ENCODE results near the gene MYO7B. TPM values are rescaled to one million over a fixed set of nuclear protein-coding genes. Genes with fewer than 3 reads are reported as not detected.

MYO7B gene
- total RNA-seq, 1 donor, result under 0.01 TPM

DNA sequence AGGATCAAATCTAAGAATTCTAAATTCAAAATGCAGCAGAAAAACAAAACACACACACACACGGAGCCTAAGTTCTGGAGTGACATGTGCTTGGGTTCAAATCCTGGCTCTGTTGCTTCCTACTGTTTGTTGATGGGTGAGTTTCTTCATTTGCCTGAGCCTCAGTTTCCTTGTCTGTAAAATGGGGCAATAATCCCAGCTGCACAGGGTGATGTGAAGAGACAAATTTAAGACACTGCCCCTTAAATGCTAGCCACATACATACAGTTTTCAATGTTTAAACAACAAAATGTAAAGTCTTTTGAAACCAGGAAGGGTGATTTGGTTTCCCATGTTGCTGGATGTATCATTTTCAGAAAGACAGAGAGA is 109.5 kb downstream of the MYO7B start:
- Histone ChIP-seq H3K27ac (ENCODE audit: low read depth, low read length) (no peak overlapping the region), H3K4me3 (ENCODE audit: insufficient read depth, low read length) (no peak overlapping the region), H3K9me3 (ENCODE audit: low read depth, low read length) (no peaks in the 10 kb centered on the region), H3K79me2 (ENCODE audit: insufficient read depth, low read length) (no peaks in the 10 kb centered on the region), H3K36me3 (ENCODE audit: insufficient read depth, low read length) (no peaks in the 10 kb centered on the region), H3K27me3 (ENCODE audit: insufficient read depth, low read length) (no peaks in the 10 kb centered on the region), H2AFZ (ENCODE audit: low read length) (no peak overlapping the region), H3K4me2 (ENCODE audit: insufficient read depth, low read length) (no peak overlapping the region), H4K20me1 (ENCODE audit: insufficient read depth, low read length) (no peaks in the 10 kb centered on the region), H3K4me1 (ENCODE audit: insufficient read depth, low read length) (peaks cover 6% of the 10 kb centered on the region)
- TF ChIP-seq, protein P1, sequence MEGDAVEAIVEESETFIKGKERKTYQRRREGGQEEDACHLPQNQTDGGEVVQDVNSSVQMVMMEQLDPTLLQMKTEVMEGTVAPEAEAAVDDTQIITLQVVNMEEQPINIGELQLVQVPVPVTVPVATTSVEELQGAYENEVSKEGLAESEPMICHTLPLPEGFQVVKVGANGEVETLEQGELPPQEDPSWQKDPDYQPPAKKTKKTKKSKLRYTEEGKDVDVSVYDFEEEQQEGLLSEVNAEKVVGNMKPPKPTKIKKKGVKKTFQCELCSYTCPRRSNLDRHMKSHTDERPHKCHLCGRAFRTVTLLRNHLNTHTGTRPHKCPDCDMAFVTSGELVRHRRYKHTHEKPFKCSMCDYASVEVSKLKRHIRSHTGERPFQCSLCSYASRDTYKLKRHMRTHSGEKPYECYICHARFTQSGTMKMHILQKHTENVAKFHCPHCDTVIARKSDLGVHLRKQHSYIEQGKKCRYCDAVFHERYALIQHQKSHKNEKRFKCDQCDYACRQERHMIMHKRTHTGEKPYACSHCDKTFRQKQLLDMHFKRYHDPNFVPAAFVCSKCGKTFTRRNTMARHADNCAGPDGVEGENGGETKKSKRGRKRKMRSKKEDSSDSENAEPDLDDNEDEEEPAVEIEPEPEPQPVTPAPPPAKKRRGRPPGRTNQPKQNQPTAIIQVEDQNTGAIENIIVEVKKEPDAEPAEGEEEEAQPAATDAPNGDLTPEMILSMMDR (IDR thresholded peaks at IDR 0.05; ENCODE audit: extremely low read depth, low read depth, low read length), result no peak
- DNase-seq (ENCODE audit: insufficient read length, low spot score, missing footprints), result no peak

DNA sequence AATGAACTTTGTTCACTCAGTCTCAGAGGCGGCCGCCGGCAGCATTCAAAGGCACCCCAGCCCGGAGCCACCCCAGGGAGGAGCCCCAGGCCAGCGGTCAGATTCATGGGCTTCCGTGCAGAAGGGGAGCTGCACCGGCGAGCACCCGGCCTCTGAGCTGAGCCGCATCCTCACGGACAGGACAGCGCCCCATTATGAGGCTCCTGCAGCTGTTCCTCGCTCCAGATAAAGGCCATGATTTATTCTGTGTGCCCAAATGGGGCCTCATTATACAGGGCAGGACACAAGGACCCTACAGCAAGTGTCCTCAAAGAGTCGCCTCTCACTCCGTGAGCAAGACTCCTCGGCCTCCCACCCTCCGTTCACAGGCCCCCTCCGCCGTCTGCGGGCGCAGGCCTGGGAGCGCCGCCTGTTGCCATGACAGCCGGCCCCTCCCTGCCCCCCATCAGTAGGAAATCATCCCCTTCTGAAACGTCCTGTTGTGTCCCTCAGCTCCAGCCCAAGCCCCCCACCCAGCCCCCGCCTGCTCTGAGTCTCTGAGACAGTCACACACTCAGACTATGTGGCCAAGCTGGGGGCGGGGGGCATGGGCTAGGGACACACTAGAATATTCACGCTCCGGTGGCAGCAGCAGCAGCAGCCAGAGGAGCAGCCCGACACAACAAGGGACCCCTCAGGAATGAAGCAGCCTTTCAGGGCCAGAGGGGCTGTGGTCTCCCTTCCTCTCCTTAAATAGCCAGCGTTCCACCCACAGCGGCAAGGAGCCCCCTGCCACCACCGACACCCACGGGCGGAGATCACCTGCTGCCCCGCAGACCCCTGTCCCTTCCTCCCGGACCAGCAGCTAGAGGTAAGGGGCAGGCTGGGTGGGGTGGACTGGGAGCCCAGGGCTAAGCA is 110.2 kb downstream of the MYO7B start, which contains the start of gene GPR17:
Gene GPR17, plus strand, starts transcription at position 759 of the 897 bp plus-strand sequence. CDS start 4,583 bp downstream, outside the sequence.
- H2AFZ ChIP-seq (ENCODE audit: low read length), result no peak within 1 kb of the TSS
- no peak for DNase-seq (ENCODE audit: insufficient read length, low spot score, missing footprints)
- no peak within 1 kb of the TSS for H3K4me2 ChIP-seq (ENCODE audit: insufficient read depth, low read length)
- no peaks in the 10 kb centered on the region for H3K79me2 ChIP-seq (ENCODE audit: insufficient read depth, low read length)
- TF ChIP-seq, protein P1 (IDR thresholded peaks at IDR 0.05; ENCODE audit: extremely low read depth, low read depth, low read length), result no peak
- no peaks in the 10 kb centered on the region for H3K27me3 ChIP-seq (ENCODE audit: insufficient read depth, low read length)
- no peak within 1 kb of the TSS for H3K27ac ChIP-seq (ENCODE audit: low read depth, low read length)
- no peaks in the 10 kb centered on the region for H3K36me3 ChIP-seq (ENCODE audit: insufficient read depth, low read length)
- H3K4me3 ChIP-seq (ENCODE audit: insufficient read depth, low read length), result no peak within 1 kb of the TSS
- peaks cover 6% of the 10 kb centered on the region for H3K4me1 ChIP-seq (ENCODE audit: insufficient read depth, low read length)
- no peaks in the 10 kb centered on the region for H4K20me1 ChIP-seq (ENCODE audit: insufficient read depth, low read length)
- no peaks in the 10 kb centered on the region for H3K9me3 ChIP-seq (ENCODE audit: low read depth, low read length)

DNA sequence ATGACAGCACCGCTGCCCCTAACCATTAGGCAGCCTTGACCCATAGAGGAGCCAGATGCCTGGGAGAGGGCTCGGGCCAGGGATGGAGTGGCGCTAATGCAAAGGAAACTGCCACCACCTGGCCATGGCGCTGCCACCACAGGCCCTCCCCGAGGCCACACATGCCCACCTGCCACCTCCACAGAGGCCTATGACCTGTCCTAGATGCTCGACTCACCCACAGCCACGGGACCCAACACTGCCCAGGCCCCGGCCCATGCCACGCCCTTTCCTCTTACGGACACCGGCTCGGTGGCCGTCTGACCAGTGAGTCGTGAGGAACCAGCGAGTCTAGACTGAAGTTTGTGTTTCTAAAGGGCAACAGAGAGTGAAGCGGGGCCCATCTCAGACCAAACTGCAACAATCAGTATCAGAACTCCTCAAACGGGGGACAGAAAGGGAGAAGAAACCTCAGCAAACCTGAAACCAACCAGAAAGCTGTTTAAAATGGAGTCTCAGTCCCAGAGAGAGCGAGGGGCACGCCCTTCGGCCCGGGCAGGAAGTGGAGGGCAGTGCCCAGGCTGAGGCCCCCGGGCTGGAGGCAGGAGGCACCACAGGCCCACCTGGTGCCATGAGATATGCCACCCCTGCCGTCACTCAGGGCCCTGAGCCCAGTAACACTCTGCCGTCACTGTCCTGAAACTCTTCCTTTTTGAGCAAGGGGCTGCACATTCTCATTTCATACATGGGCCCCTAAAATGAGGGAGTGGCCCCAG is 111.2 kb downstream of the MYO7B start:
- Histone ChIP-seq H3K36me3 (ENCODE audit: insufficient read depth, low read length) (no peaks in the 10 kb centered on the region), H3K4me3 (ENCODE audit: insufficient read depth, low read length) (no peak overlapping the region), H2AFZ (ENCODE audit: low read length) (no peak overlapping the region), H3K27ac (ENCODE audit: low read depth, low read length) (no peak overlapping the region), H4K20me1 (ENCODE audit: insufficient read depth, low read length) (no peaks in the 10 kb centered on the region), H3K4me2 (ENCODE audit: insufficient read depth, low read length) (no peak overlapping the region), H3K79me2 (ENCODE audit: insufficient read depth, low read length) (no peaks in the 10 kb centered on the region), H3K9me3 (ENCODE audit: low read depth, low read length) (no peaks in the 10 kb centered on the region), H3K4me1 (ENCODE audit: insufficient read depth, low read length) (peaks cover 6% of the 10 kb centered on the region), H3K27me3 (ENCODE audit: insufficient read depth, low read length) (no peaks in the 10 kb centered on the region)
- no peak for DNase-seq (ENCODE audit: insufficient read length, low spot score, missing footprints)
- TF ChIP-seq, protein P1 (IDR thresholded peaks at IDR 0.05; ENCODE audit: extremely low read depth, low read depth, low read length), result no peak
